GM23248 (cell line): Measurements from ENCODE around the gene EXOSC5. TPM values are rescaled to one million over a fixed set of nuclear protein-coding genes. Genes with fewer than 3 reads are reported as not detected.

Experiments used
- DNase-seq: peaks from one replicate; pipeline ENCODE4 v3.0.0-alpha.2; 2015
- H2AFZ ChIP-seq: fragments of 200-600 bp; sonication (generic); 2 replicates; pipeline ENCODE4 v1.6.1; 2016; ENCODE audit warnings: antibody characterized with exemption
- H3F3A ChIP-seq: fragments of 200-600 bp; sonication (generic); 2 replicates; pipeline ENCODE4 v1.6.1; 2016; ENCODE audit warnings: mild to moderate bottlenecking, antibody characterized with exemption, mixed run types; ENCODE audit not compliant: insufficient read depth
- H3K27ac ChIP-seq: fragments of 200-600 bp; sonication (generic); 2 replicates; pipeline ENCODE4 v1.5.1; 2016; ENCODE audit warnings: mild to moderate bottlenecking
- H3K27me3 ChIP-seq: fragments of 200-600 bp; sonication (generic); replicated peaks from 2 replicates; pipeline ENCODE4 v1.6.1; 2016; ENCODE audit warnings: mild to moderate bottlenecking; ENCODE audit not compliant: insufficient read depth
- H3K36me3 ChIP-seq: fragments of 200-600 bp; sonication (generic); 2 replicates; pipeline ENCODE4 v1.6.1; 2016; ENCODE audit warnings: low read depth, mild to moderate bottlenecking
- H3K4me1 ChIP-seq: fragments of 200-600 bp; sonication (generic); 2 replicates; pipeline ENCODE4 v1.6.1; 2016; ENCODE audit warnings: mild to moderate bottlenecking; ENCODE audit not compliant: insufficient read depth
- H3K4me2 ChIP-seq: fragments of 200-600 bp; sonication (generic); one replicate; pipeline ENCODE4 v1.6.1; 2016; ENCODE audit warnings: mild to moderate bottlenecking; ENCODE audit not compliant: unreplicated experiment
- H3K4me3 ChIP-seq: fragments of 200-600 bp; sonication (generic); 2 replicates; pipeline ENCODE4 v1.5.1; 2016; ENCODE audit warnings: mild to moderate bottlenecking
- H3K79me2 ChIP-seq: fragments of 200-600 bp; sonication (generic); 2 replicates; pipeline ENCODE4 v1.6.1; 2016; ENCODE audit warnings: mild to moderate bottlenecking; ENCODE audit not compliant: insufficient read depth
- H3K9ac ChIP-seq: fragments of 200-600 bp; sonication (generic); 2 replicates; pipeline ENCODE4 v1.6.1; 2016; ENCODE audit warnings: mild to moderate bottlenecking
- H3K9me2 ChIP-seq: fragments of 200-600 bp; sonication (generic); 2 replicates; pipeline ENCODE4 v1.6.1; 2016; ENCODE audit warnings: mixed run types, mild to moderate bottlenecking, moderate library complexity; ENCODE audit not compliant: insufficient read depth
- H3K9me3 ChIP-seq: fragments of 200-600 bp; sonication (generic); one replicate; pipeline ENCODE4 v1.6.1; 2017; ENCODE audit warnings: low read depth
- H4K20me1 ChIP-seq: fragments of 200-600 bp; sonication (generic); 2 replicates; pipeline ENCODE4 v1.6.0; 2016; ENCODE audit not compliant: insufficient read depth
- EZH2 ChIP-seq: fragments of 200-600 bp; sonication (generic); IDR thresholded peaks from 2 replicates; pipeline ENCODE4 v1.6.1; 2018; ENCODE audit warnings: antibody characterized with exemption, mild to moderate bottlenecking; ENCODE audit not compliant: insufficient read depth, poor library complexity, severe bottlenecking
- EZH2phosphoT487 ChIP-seq: fragments of 200-600 bp; sonication (generic); IDR thresholded peaks from 2 replicates; pipeline ENCODE4 v1.6.1; 2018; ENCODE audit warnings: antibody characterized with exemption, moderate library complexity, mild to moderate bottlenecking, low read depth; ENCODE audit not compliant: insufficient read depth
- WGBS, 2 experiments: methylation state at CpG; one replicate each; pipeline ENCODE4 v1.1.6; 2015 to 2017; ENCODE audit warnings: low lambda C conversion rate in 2 of 2, low coverage in 1 of 2; ENCODE audit errors: missing lambda C conversion rate in 2 of 2; 5-methylcytosine and 5-hydroxymethylcytosine counted together
- in situ Hi-C: fragments of 300-500 bp; cut with MboI; formaldehyde crosslinking; loops from 2 replicates; pipeline ENCODE4 v1.15.0; 2020
- polyA plus RNA-seq: library from polyadenylated mRNA; unstranded; fragments of >200 nt; fragmentation: Nextera tagmentation; extraction: Ambion mirVana; gene quantifications from 2 replicates; pipeline ENCODE4 v1.2.1, GENCODE V29; 2016
- total RNA-seq: library from RNA; depleted of rRNA; stranded (reverse); fragments of >200 nt; shearing (Covaris generic); gene quantifications from 2 replicates; pipeline ENCODE4 v1.2.3, GENCODE V29; 2014

Gene EXOSC5
- total and polyA plus RNA-seq, 2 experiments from 2014 or later: 21.4 to 26.4 TPM

GRCh38 chr19:41366089-41366488 lies 31.1 kb downstream of the EXOSC5 start:
- no peak overlapping the region for H3K4me3 ChIP-seq
- WGBS, 2 experiments: 100% methylated on average over 1 of the region's 1 CpG
- H3K36me3 ChIP-seq: no peaks in the 10 kb centered on the region
- H3F3A ChIP-seq: peaks cover 22% of the 10 kb centered on the region
- H3K9me2 ChIP-seq: no peaks in the 10 kb centered on the region
- no peaks in the 10 kb centered on the region for H4K20me1 ChIP-seq
- H3K4me2 ChIP-seq: no peak overlapping the region
- no peaks in the 10 kb centered on the region for H3K27me3 ChIP-seq
- no peaks in the 10 kb centered on the region for H3K9me3 ChIP-seq
- H3K79me2 ChIP-seq: peaks cover 56% of the 10 kb centered on the region
- in situ Hi-C loops: no loop called here
- peaks cover 27% of the 10 kb centered on the region for H3K4me1 ChIP-seq
- no peak for DNase-seq
- no peak overlapping the region for H3K9ac ChIP-seq
- H2AFZ ChIP-seq: no peak overlapping the region
- TF ChIP-seq EZH2phosphoT487 (no peak), EZH2 (no peak)
- no peak overlapping the region for H3K27ac ChIP-seq

GRCh38 chr19:41364524-41365391 lies 32.4 kb downstream of the EXOSC5 start:
- WGBS, 2 experiments: 74 to 76% methylated on average over 14 of the region's 14 CpGs
- Histone ChIP-seq H3K27me3 (no peaks in the 10 kb centered on the region), H3K27ac (peak overlapping the region; percentile 98), H3F3A (peaks cover 22% of the 10 kb centered on the region), H4K20me1 (no peaks in the 10 kb centered on the region), H3K36me3 (no peaks in the 10 kb centered on the region), H3K4me2 (peak overlapping the region; percentile 95), H3K9me2 (no peaks in the 10 kb centered on the region), H3K4me1 (peaks cover 27% of the 10 kb centered on the region), H3K4me3 (peak overlapping the region; percentile 89), H2AFZ (peak overlapping the region; percentile 77), H3K9ac (peak overlapping the region; percentile 96), H3K9me3 (no peaks in the 10 kb centered on the region), H3K79me2 (peaks cover 45% of the 10 kb centered on the region)
- DNase-seq: no peak
- in situ Hi-C loops: no loop called here
- TF ChIP-seq EZH2phosphoT487 (no peak), EZH2 (no peak)

- 1% methylated on average over 56 of the region's 56 CpGs for WGBS, 2 experiments
Observed at GRCh38 chr19:41363753-41364523, 33.2 kb downstream of the EXOSC5 start, which contains the start of gene B9D2. Gene B9D2 (minus strand): TSS chr19:41364149. CDS start chr19:41363519, 630 bp downstream.

GRCh38 chr19:41363371-41363752 lies 33.8 kb downstream of the EXOSC5 start:
- Histone ChIP-seq H3F3A (peaks cover 17% of the 10 kb centered on the region), H3K27me3 (no peaks in the 10 kb centered on the region), H2AFZ (peak overlapping the region; percentile 77), H3K27ac (peak overlapping the region; percentile 98), H3K36me3 (no peaks in the 10 kb centered on the region), H3K79me2 (peaks cover 42% of the 10 kb centered on the region), H3K4me3 (peak overlapping the region; percentile 89), H3K4me1 (peaks cover 22% of the 10 kb centered on the region), H3K9me3 (no peaks in the 10 kb centered on the region), H4K20me1 (no peaks in the 10 kb centered on the region), H3K9me2 (no peaks in the 10 kb centered on the region), H3K9ac (peak overlapping the region; percentile 96), H3K4me2 (peak overlapping the region; percentile 95)
- TF ChIP-seq EZH2: no peak
- no peak for TF ChIP-seq EZH2phosphoT487
- in situ Hi-C loops: no loop called here
- DNase-seq: no peak
- 41 to 42% methylated on average over 6 of the region's 6 CpGs for WGBS, 2 experiments

More at GRCh38 chr19:41363753-41364523, 33.2 kb downstream of the EXOSC5 start, which contains the start of gene B9D2:
- Histone ChIP-seq H3K36me3 (no peaks in the 10 kb centered on the region), H3K9me2 (no peaks in the 10 kb centered on the region), H3K9me3 (no peaks in the 10 kb centered on the region), H3K4me1 (peaks cover 27% of the 10 kb centered on the region), H3K27ac (peak within 1 kb of the TSS; percentile 98), H3K4me2 (peak within 1 kb of the TSS; percentile 95), H4K20me1 (no peaks in the 10 kb centered on the region), H3K79me2 (peaks cover 42% of the 10 kb centered on the region), H3K4me3 (peak within 1 kb of the TSS; percentile 89), H2AFZ (peak within 1 kb of the TSS; percentile 77), H3K9ac (peak within 1 kb of the TSS; percentile 96), H3K27me3 (no peaks in the 10 kb centered on the region), H3F3A (peaks cover 22% of the 10 kb centered on the region)
- DNase-seq: peak; percentile 99
- in situ Hi-C loops: no loop called here
- TF ChIP-seq EZH2 (no peak), EZH2phosphoT487 (no peak)
